Stimulated activated CD4-positive, alpha-beta T cell treated with anti-CD3 and anti-CD28 coated beads, TNF-alpha, amount 100 ng/mL, for 1 hour (primary cell): ENCODE results near the gene PECR.

Source experiments
- DNase-seq, 3 donors: peaks; one replicate each; pipeline ENCODE4 v3.0.0-alpha.2; 2020; ENCODE audit warnings: low read depth in 3 of 3, low spot score in 1 of 3

Gene PECR

GRCh38 chr2:216072473-216072872 lies 9.1 kb downstream of the PECR start:
- no peak for DNase-seq

- no peak for DNase-seq
These were observed 10.3 kb downstream of the PECR start for GRCh38 chr2:216071111-216071851.

DNA sequence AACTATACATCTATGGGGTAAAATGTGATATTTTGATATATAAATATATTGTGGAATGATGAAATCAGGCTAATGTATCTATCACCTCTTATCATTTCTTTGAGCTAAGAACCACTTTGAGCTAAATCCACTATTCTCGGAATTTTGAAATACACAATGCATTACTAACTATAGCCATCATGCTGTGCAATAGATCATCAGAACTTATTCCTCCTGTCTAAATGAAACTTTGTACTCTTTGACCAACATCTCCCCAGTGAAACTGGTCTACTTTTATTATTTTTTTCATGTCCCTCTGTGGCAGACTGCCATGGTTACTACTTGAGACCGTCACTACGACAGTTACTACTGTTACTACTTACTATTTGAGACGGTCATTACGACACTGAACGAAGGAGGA lies 11.4 kb downstream of the PECR start:
- DNase-seq, result no peak

DNA sequence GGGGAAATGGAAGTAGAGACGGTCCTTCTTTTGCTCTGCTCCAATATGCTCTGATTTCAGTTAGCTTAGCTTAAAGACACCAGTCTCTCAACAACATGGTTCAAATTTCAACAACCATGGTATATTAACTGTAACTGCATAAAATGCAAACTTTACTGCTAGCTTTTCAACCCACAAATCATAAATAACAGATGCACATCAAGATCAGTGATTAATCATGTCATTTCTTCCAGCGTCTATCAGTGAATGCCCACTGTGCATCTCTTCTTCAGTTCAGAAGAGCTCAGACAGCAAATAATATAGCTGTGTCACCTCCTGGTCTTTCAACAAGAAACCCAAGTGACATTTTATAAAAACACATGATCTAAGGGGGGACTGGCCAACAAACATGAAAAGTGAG lies 12.6 kb downstream of the PECR start:
- no peak for DNase-seq

DNA sequence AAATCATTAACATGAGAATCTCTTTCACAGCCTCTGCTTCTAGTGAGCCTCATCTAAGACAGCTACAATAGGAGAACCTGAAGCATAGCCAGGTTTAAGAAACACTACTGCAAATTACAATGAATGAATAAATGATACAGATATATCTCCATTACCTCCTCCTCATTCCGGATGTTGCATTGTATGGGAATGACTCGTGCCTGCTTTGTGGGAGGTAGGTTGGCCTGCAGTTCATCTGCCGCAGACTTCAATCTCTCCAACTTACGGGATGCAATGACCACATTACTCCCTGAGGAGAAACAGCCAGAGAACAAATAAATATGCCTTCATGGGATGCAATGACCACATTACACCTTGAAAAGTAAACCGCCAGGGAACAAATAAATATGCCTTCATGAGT lies 15.4 kb downstream of the PECR start:
- DNase-seq, result no peak

DNA sequence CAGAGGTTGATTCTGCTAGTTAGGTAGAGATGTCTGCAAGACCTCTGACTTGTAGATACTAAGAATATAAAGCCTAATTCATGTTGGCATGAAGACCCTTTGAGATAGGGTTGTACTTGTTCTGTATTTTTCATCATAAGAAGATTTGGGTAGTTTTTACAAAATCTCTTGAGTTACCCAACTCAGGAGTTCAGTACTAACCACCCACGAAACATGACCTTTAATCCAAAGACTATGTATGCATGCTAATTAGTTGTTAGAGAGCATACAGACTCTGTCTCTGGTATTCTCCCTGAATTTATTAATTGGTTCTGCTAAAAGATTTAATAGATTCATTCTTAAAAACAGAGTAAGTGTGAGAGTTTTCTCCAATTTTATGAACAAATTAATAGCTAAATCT lies 16.9 kb downstream of the PECR start:
- no peak for DNase-seq

DNA sequence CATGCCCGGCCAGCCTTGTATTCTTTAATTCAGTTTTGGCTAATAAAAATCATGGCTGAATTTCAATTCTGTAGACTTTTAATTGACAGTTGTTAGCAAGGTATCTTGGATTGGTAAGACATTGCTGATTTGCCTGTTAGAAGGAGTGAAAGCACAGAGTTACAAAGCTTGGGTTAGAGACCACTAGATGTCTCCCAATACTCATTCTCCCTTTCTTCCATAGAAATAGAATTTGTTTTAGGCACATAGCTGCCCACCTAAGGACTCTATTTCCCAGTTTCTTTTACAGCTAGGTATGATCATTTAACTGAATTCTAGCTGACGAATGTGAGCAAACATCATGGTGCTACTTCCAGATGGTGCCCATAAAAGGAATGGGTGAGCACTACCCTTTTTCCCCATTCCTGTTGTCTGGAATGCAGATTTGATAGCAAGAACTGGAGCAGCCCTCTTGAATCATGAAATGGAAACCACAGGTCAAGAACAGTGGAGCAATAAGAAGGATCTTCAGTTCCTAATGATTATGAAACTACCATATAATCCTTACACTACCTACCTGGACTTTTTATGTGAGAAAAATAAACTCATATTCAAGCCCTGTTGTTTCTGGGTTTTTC lies 17.5 kb downstream of the PECR start:
- no peak for DNase-seq

GRCh38 chr2:216059233-216059834 lies 22.3 kb downstream of the PECR start:
- no peak for DNase-seq

DNA sequence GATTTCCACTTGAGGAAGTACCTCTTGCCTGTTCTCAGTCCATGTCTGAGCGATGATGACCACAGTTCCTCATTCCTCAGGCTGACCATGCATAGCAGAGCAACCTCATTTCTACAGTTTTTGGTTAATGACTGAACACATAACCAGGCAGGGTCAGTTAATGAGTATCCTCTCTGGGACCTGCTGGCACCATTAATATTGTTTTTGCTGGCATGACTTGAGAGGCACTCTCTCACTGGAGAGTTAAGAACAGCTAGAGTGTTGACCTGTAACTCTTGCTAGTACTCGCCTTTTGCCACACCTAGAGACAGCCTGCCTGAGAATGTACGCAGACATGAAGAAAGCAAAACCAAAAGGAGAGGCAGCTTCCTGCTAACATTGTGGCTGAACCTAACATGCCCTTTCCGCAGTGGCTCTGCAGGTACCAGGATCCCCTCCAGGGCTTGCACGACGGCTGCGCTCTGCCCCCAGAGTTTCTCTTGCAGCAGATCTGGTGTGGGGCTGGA lies 23.9 kb downstream of the PECR start:
- DNase-seq, result peak in 2 of 3 donors; percentile 13 to 26

GRCh38 chr2:216056739-216057138 lies 24.9 kb downstream of the PECR start:
- no peak for DNase-seq

- DNase-seq, result no peak
These were observed 25.9 kb downstream of the PECR start for GRCh38 chr2:216055680-216056079.

DNA sequence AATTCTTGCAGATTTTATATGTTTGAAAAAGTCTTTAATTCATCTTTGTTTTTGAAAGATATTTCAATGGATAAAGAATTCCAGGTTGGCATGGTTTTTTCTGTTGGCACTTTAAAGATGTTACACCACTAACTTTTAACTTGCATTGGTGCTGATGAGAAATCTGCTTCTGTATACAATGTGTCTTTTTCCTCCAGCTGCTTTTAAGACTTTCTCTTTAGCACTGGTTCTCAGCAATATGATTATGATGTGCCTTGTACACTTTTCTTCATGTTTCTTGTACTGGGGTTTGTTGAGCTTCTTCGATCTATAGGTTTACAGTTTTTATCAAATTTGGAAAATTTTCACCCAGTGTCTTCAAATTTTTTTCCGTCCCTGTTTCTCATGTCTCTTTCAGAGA lies 29.2 kb downstream of the PECR start:
- no peak for DNase-seq

- DNase-seq, result no peak
These were observed 30.3 kb downstream of the PECR start for GRCh38 chr2:216051350-216051749.

DNA sequence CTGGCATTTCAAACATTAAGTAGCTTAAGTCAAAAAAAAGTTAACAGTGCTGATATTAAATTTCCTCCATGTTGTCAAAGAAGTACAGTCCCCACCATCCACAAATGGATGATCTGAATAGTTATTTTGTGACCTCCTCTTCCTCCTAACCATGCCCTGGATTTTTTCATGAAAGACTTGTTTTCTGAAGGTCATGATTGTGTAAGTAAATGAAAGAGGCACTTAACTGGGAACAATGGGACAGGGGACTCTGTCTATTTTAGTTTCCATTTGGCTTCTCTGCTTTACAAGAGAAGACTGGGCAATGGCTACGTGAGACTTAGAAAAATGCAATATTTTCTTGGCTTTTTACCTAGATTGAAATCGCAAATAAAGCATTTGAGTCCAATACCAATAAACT lies 32.2 kb downstream of the PECR start:
- DNase-seq, result no peak

- no peak for DNase-seq
These were observed 34.2 kb downstream of the PECR start for GRCh38 chr2:216047397-216047796.

DNA sequence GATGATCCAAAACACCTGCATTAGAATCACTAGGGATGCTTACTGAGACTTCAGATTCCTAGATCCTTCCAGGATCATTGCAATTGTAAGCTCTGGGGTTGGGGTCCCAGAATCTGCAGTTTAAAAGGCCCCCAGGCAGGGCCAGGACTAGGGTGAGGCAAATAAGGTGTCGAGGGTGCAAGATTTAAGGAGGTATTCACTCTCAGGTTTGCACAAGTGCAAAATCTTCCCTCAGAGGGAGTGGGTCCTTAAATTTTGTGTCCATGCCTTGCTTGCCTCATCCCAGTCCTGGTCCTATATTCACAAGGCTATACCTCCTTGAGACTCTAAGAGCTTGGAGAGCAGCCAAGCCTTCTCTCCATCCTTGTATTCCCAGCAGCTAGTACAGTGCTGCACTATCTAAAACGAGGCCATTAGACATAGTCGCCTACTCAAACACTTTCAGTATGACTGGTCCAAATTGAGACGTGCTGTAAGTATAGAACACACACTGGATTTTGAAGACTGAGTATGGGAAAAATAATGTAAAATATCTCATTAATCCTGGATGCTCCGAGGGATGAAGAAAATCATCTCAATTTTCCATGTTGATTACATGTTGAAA lies 36.6 kb downstream of the PECR start:
- DNase-seq, result no peak

DNA sequence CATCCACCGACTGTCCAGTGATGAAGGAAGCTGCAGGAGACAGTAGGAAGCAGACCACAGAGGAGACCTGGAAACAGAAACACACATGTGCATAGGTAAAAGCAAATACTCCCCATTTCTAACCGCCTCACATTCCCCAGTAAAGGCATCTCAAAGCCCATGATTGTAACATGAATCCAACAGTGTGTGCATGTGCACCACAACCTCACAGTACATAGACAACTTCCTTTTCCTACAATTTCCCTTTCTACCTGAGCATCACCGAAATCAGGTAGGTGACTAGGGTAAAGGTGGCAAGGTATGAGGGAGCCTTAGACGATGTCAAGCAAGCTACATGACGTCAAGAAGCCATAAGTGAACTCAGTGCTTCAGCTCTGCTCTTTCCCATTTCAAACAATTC lies 37.7 kb downstream of the PECR start:
- DNase-seq, result no peak

DNA sequence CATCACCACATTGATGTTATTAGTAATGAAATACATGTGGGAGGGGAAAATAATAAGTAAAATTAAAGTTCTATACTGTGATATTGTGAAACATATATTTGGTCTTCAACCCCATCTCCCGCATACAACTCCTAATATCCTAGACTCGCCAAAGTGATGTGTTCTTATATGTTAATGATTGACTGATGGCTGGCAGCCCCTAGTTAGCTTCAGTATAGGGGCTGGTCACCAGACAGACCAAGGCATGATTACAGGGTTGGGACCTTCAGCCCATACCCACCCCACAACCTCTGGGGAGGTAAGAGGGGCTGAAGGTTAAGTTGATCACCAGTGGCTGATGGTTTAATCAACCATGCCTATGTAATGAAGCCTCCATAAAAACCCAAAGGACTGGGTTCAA lies 40.2 kb downstream of the PECR start:
- DNase-seq, result no peak

DNA sequence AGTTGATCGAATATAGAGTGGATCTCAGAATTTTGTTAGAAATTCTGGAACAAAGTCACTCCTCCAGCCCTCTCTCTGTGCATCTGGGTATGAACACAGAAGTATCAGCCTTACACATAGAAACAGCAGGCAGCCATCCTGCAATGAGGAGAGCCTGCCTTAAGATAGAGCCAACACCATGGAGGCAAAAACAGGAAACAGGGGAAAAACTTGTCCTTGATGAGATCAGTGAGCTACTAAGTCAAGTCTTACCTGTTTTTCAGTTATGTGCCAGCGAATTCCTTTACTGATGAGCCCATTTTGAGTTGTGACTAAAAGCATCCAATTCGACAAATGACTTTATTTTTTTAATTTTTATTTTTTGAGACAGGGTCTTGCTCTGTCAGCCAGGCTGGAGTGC lies 41.7 kb downstream of the PECR start:
- DNase-seq, result no peak

- DNase-seq, result peak; percentile 39 to 73 (median 56)
These were observed 47.5 kb downstream of the PECR start for GRCh38 chr2:216034065-216034464.

- no peak for DNase-seq
These were observed 48.2 kb downstream of the PECR start for GRCh38 chr2:216033403-216033802.
